ENCODE measurements around the gene TCP1.

- TF ChIP-seq CTCF (IDR thresholded peaks at IDR 0.05) (no peak), POLR2A (IDR thresholded peaks at IDR 0.05) (no peak)
Measured at GRCh38 chr6:159766906-159767305, 22.5 kb downstream of the TCP1 start.
